HCT116 (cell line): ENCODE results near the gene MAST4. TPM values are rescaled to one million over a fixed set of nuclear protein-coding genes. Genes with fewer than 3 reads are reported as not detected.

Source experiments
- ATAC-seq: fragments of 200-7000 bp; cut with Tn5 transposase; 2 replicates; pipeline ENCODE4 v1.9.1; 2020; ENCODE audit warnings: mild to moderate bottlenecking, moderate library complexity
- BruUV-seq: library from RNA; stranded (reverse); fragments of 400-500 nt; replicated peaks from 2 replicates; lab custom pipeline; 2021; lab: Mats Ljungman, UMichigan
- CTCF ChIA-PET: fragments of 300-600 bp; sonication (Branson Sonifier 250); formaldehyde crosslinking; loops from one replicate; lab custom pipeline; 2021; ENCODE audit warnings: antibody characterized with exemption; lab: Charles Lee
- POLR2A ChIA-PET: fragments of 300-600, 350-600 bp; sonication (Branson Sonifier 250); formaldehyde crosslinking; loops from one replicate; lab custom pipeline; 2021; ENCODE audit warnings: antibody characterized with exemption; lab: Charles Lee
- RAD21 ChIA-PET, 2 experiments: fragments of 300-600 bp; sonication (Branson Sonifier 250); formaldehyde crosslinking; loops; one replicate each; lab custom pipeline; 2023; ENCODE audit warnings: low total read pairs in 2 of 2; ENCODE audit not compliant: uncharacterized antibody in 2 of 2, unreplicated experiment in 2 of 2, low non-redundant PET in 1 of 2; lab: Charles Lee
- DNase-seq: peaks from one replicate; pipeline ENCODE4 v3.0.0-alpha.2; 2010; ENCODE audit warnings: low read depth, low spot score
- H2AFZ ChIP-seq: fragments of 200-600 bp; shearing (Covaris generic), sonication (generic); 2 replicates; pipeline ENCODE4 v1.6.1; 2017; ENCODE audit warnings: low read depth, mixed run types, mixed read lengths, antibody characterized with exemption, low read length; ENCODE audit not compliant: poor library complexity, severe bottlenecking
- H3K27ac ChIP-seq: 2 replicates; pipeline ENCODE4 v1.5.1; 2012; ENCODE audit warnings: low read depth, low read length
- H3K27me3 ChIP-seq: fragments of 200-600 bp; sonication (generic); 2 replicates; pipeline ENCODE4 v1.6.1; 2016; ENCODE audit warnings: mixed run types, low read length, mixed read lengths; ENCODE audit not compliant: insufficient read depth
- H3K36me3 ChIP-seq, 2 experiments: fragments of 200-500 bp in 1 of 2; fragments of 200-600 bp in 1 of 2; sonication (Bioruptor generic) in 1 of 2; sonication (generic) in 1 of 2; 2 replicates each; pipeline versions ENCODE4 v1.5.1 to v1.6.1; 2014 to 2016; ENCODE audit warnings: low read length in 2 of 2, inconsistent platforms in 1 of 2, mixed read lengths in 1 of 2, mixed run types in 1 of 2; ENCODE audit not compliant: insufficient read depth in 2 of 2, control insufficient read depth in 1 of 2
- H3K4me1 ChIP-seq, 2 experiments: fragments of 200-600 bp in 1 of 2; sonication (generic) in 1 of 2; 2 replicates each; pipeline versions ENCODE4 v1.5.1 to v1.6.1; 2012 to 2017; ENCODE audit warnings: low read length in 2 of 2, inconsistent platforms in 1 of 2, mild to moderate bottlenecking in 1 of 2, mixed read lengths in 1 of 2, mixed run types in 1 of 2, moderate library complexity in 1 of 2; ENCODE audit not compliant: insufficient read depth in 2 of 2, control insufficient read depth in 1 of 2
- H3K4me2 ChIP-seq: fragments of 200-600 bp; sonication (generic); 2 replicates; pipeline ENCODE4 v1.6.1; 2017; ENCODE audit warnings: mixed run types, low read length, mixed read lengths
- H3K4me3 ChIP-seq, 2 experiments: fragments of 200-600 bp in 1 of 2; sonication (generic) in 1 of 2; replicated peaks in 1 of 2; 2 replicates each; pipeline ENCODE4 v1.5.1; 2011 to 2016; ENCODE audit warnings: low read length in 2 of 2, control low read depth in 1 of 2, low read depth in 1 of 2, mild to moderate bottlenecking in 1 of 2, mixed read lengths in 1 of 2, mixed run types in 1 of 2
- H3K79me2 ChIP-seq: fragments of 200-600 bp; sonication (generic); 2 replicates; pipeline ENCODE4 v1.6.1; 2017; ENCODE audit warnings: mild to moderate bottlenecking, mixed run types, low read length, moderate library complexity, mixed read lengths; ENCODE audit not compliant: insufficient read depth
- H3K9ac ChIP-seq: fragments of 200-600 bp; sonication (generic); 2 replicates; pipeline ENCODE4 v1.6.1; 2016; ENCODE audit warnings: low read length, mixed read lengths
- H3K9me2 ChIP-seq: fragments of 200-600 bp; sonication (generic), shearing (Covaris generic); 2 replicates; pipeline ENCODE4 v1.6.1; 2017; ENCODE audit warnings: mixed run types, mild to moderate bottlenecking, moderate library complexity; ENCODE audit not compliant: insufficient read depth
- H3K9me3 ChIP-seq, 2 experiments: fragments of 200-500 bp in 1 of 2; fragments of 200-600 bp in 1 of 2; sonication (Bioruptor generic) in 1 of 2; sonication (generic) in 1 of 2; 2 replicates each; pipeline ENCODE4 v1.6.1; 2014 to 2017; ENCODE audit warnings: low read length in 2 of 2, mixed read lengths in 2 of 2, inconsistent platforms in 1 of 2, low read depth in 1 of 2, mild to moderate bottlenecking in 1 of 2, mixed run types in 1 of 2, moderate library complexity in 1 of 2; ENCODE audit not compliant: control insufficient read depth in 1 of 2, insufficient read depth in 1 of 2
- H4K20me1 ChIP-seq: fragments of 200-600 bp; sonication (generic), shearing (Covaris generic); 2 replicates; pipeline ENCODE4 v1.6.1; 2017; ENCODE audit warnings: mixed run types, mild to moderate bottlenecking, moderate library complexity; ENCODE audit not compliant: insufficient read depth
- ATF3 ChIP-seq: IDR thresholded peaks from 2 replicates; pipeline ENCODE4 v1.6.1; 2012
- CBX3 ChIP-seq: IDR thresholded peaks from 2 replicates; pipeline ENCODE4 v1.6.1; 2012; ENCODE audit warnings: low read depth
- CEBPB ChIP-seq: IDR thresholded peaks from 2 replicates; pipeline ENCODE4 v1.6.1; 2012; ENCODE audit warnings: low read depth
- CTCF ChIP-seq, 3 experiments: fragments of 200-600 bp in 1 of 3; sonication (generic) in 1 of 3; IDR thresholded peaks in 2 of 3; conservative IDR thresholded peaks in 1 of 3; 2 replicates each; pipeline ENCODE4 v1.5.1; 2012 to 2017; ENCODE audit warnings: low read depth in 2 of 3, low read length in 2 of 3, antibody characterized with exemption in 1 of 3, borderline replicate concordance in 1 of 3, control low read depth in 1 of 3, mild to moderate bottlenecking in 1 of 3, mixed read lengths in 1 of 3, mixed run types in 1 of 3, moderate library complexity in 1 of 3; ENCODE audit not compliant: insufficient read depth in 1 of 3
- EGR1 ChIP-seq: IDR thresholded peaks from 2 replicates; pipeline ENCODE4 v1.6.1; 2012; ENCODE audit warnings: low read depth
- ELF1 ChIP-seq: IDR thresholded peaks from 2 replicates; pipeline ENCODE4 v1.6.1; 2012; ENCODE audit warnings: low read depth, borderline replicate concordance
- EZH2 ChIP-seq: fragments of 200-600 bp; sonication (generic); IDR thresholded peaks from 2 replicates; pipeline ENCODE4 v1.6.1; 2017; ENCODE audit warnings: antibody characterized with exemption, mixed run types
- FOSL1 ChIP-seq: IDR thresholded peaks from 2 replicates; pipeline ENCODE4 v1.6.1; 2012; ENCODE audit warnings: low read depth
- MAX ChIP-seq: IDR thresholded peaks from 2 replicates; pipeline ENCODE4 v1.6.1; 2012
- POLR2A ChIP-seq: IDR thresholded peaks from 2 replicates; pipeline ENCODE4 v1.7.0; 2011; ENCODE audit warnings: borderline replicate concordance; ENCODE audit not compliant: insufficient read depth, insufficient read length; ENCODE audit errors: extremely low read depth
- POLR2AphosphoS5 ChIP-seq: IDR thresholded peaks from 2 replicates; pipeline ENCODE4 v1.6.1; 2011; ENCODE audit warnings: mild to moderate bottlenecking, low read depth, low read length, moderate library complexity
- RAD21 ChIP-seq: IDR thresholded peaks from 2 replicates; pipeline ENCODE4 v1.6.1; 2012; ENCODE audit warnings: low read depth, mild to moderate bottlenecking
- REST ChIP-seq: IDR thresholded peaks from 2 replicates; pipeline ENCODE4 v1.6.1; 2012; ENCODE audit warnings: low read depth
- SIN3A ChIP-seq: IDR thresholded peaks from 2 replicates; pipeline ENCODE4 v1.6.1; 2012; ENCODE audit warnings: low read depth
- SRF ChIP-seq: IDR thresholded peaks from 2 replicates; pipeline ENCODE4 v1.6.1; 2012; ENCODE audit warnings: low read depth
- TCF7L2 ChIP-seq: IDR thresholded peaks from 2 replicates; pipeline ENCODE4 v1.7.0; 2011; ENCODE audit warnings: borderline replicate concordance, inconsistent platforms; ENCODE audit not compliant: insufficient read depth, insufficient read length; ENCODE audit errors: extremely low read depth
- YY1 ChIP-seq: IDR thresholded peaks from 2 replicates; pipeline ENCODE4 v1.6.1; 2011; ENCODE audit warnings: low read length, low read depth, moderate library complexity, mild to moderate bottlenecking; ENCODE audit not compliant: insufficient replicate concordance; ENCODE audit errors: extremely low read depth
- ZFX ChIP-seq: fragments of 450-650 bp; IDR thresholded peaks from 2 replicates; pipeline ENCODE4 v1.6.1; 2017
- intact Hi-C: fragments of 100-400 bp; cut with micrococcal nuclease; formaldehyde crosslinking; loops from 2 replicates; pipeline ENCODE4 v1.10.0; 2022
- total RNA-seq: library from RNA; stranded (reverse); gene quantifications from one replicate; pipeline ENCODE4 v1.2.1, GENCODE V29; 2021; ENCODE audit not compliant: unreplicated experiment

MAST4 gene
- total RNA-seq, 1 experiment from 2014 or later: 1.1 TPM

- Histone ChIP-seq H4K20me1 (no peaks in the 10 kb centered on the region), H3K4me3 (no peak overlapping the region), H2AFZ (no peak overlapping the region), H3K27ac (no peak overlapping the region), H3K79me2 (no peaks in the 10 kb centered on the region), H3K27me3 (peaks cover 24% of the 10 kb centered on the region; the same call in 1 of the 2 replicates), H3K4me1 (no peaks in the 10 kb centered on the region), H3K9me3 (no peaks in the 10 kb centered on the region), H3K4me2 (no peak overlapping the region), H3K9ac (no peak overlapping the region), H3K9me2 (no peaks in the 10 kb centered on the region), H3K36me3 (no peaks in the 10 kb centered on the region)
- no TSS peak for BruUV-seq
- ATAC-seq: no peak
- intact Hi-C loops: no loop called here
- ChIA-PET CTCF (no interaction called here), RAD21 (no interaction called here), POLR2A (no interaction called here)
- TF ChIP-seq CEBPB (no peak), EZH2 (no peak), CTCF (IDR thresholded peaks at IDR 0.05 in 2 of 3, conservative IDR thresholded peaks at IDR 0.05 in 1 of 3; ENCODE audit: borderline replicate concordance in 1 of 3, insufficient read depth in 1 of 3, low read depth in 2 of 3, low read length in 2 of 3) (no peak), MAX (no peak), POLR2A (no peak), POLR2AphosphoS5 (no peak), SIN3A (no peak), FOSL1 (no peak), CBX3 (no peak), ZFX (no peak), ATF3 (no peak), REST (no peak), TCF7L2 (no peak), ELF1 (no peak), SRF (no peak), EGR1 (no peak), RAD21 (no peak), YY1 (no peak)
- DNase-seq: no peak
Measured at GRCh38 chr5:67105270-67105669, 509.1 kb downstream of the MAST4 start.
